IPS-18c (cell line): Measurements from ENCODE around the gene TSHZ2.
"Not testable (repeated sequence)": the region's sequence is repeated elsewhere in the genome, so short reads cannot be mapped to it uniquely, and the experiment has no call there.

ENCODE experiments used
- H3K4me3 ChIP-seq: 2 replicates; pipeline ENCODE4 v1.7.0; 2013; ENCODE audit warnings: low read depth, mild to moderate bottlenecking, low read length, moderate library complexity; ENCODE audit not compliant: insufficient read depth
- H3K9me3 ChIP-seq: one replicate; pipeline ENCODE4 v1.6.1; 2013; ENCODE audit warnings: mild to moderate bottlenecking, low read length, moderate library complexity; ENCODE audit not compliant: control insufficient read depth, insufficient read depth

TSHZ2 gene

GRCh38 chr20:53411129-53411528, 439.0 kb downstream of the TSHZ2 start:
- no peak overlapping the region for H3K4me3 ChIP-seq
- peaks cover 2% of the 10 kb centered on the region for H3K9me3 ChIP-seq

- H3K9me3 ChIP-seq, result peaks cover 2% of the 10 kb centered on the region
- H3K4me3 ChIP-seq, result no peak overlapping the region
Measured at GRCh38 chr20:53411891-53412290, 439.7 kb downstream of the TSHZ2 start.

DNA sequence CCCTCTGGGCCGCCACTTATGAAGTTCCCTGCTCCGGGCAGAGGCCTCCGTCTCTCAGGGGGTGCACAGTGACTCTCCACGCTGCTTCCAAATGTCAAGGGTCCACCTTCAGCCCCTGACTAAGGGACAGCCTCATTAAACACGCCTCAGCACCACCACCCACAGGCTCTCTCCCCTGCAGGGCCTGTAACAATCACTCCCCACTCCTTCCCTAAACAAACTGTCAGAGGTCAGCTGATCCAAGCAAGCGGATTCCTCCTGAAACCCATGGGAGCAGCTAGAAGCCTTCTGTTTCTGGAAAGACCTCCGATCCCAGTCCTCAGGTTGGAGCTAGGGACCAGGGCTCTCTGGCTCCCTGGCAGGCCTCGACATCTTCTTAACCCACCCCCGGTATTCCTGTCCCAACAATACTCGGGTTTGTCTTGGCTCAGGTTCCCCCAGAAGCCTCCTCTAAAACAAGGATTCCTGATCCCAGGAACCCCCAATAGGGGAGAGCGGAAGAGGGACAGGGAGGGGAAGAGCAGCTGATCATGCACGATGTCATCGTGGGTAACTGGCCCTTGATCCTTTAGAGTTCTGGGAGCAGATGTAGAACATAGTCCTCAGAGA, 440.5 kb downstream of the TSHZ2 start:
- H3K4me3 ChIP-seq, result peak overlapping the region; percentile 2
- peaks cover 2% of the 10 kb centered on the region for H3K9me3 ChIP-seq

GRCh38 chr20:53413186-53413631, 441.1 kb downstream of the TSHZ2 start:
- Histone ChIP-seq H3K4me3 (peak overlapping the region; percentile 2; the same call in 1 of the 2 replicates), H3K9me3 (peaks cover 4% of the 10 kb centered on the region)

DNA sequence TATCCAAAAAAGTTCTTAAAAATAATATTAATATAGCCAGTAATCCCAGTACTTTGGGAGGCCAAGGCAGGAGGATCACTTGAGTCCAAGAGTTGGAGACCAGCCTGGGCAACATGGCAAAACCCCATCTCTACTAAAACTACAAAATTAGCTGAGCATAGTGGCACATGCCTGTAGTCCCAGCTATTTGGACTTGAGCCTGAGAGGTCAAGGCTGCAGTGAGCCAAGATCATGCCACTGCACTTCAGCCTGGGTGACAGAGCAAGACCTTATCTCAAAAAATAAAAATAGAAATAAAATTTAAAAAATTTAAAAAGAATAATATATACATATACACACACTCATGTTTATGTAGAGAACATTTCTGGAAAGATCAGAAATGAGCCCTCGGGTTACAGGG, 441.7 kb downstream of the TSHZ2 start:
- not testable (repeated sequence) for H3K9me3 ChIP-seq, H3K4me3 ChIP-seq

GRCh38 chr20:53419693-53420460, 447.7 kb downstream of the TSHZ2 start:
- Histone ChIP-seq H3K9me3 (peaks cover 2% of the 10 kb centered on the region), H3K4me3 (no peak overlapping the region)

DNA sequence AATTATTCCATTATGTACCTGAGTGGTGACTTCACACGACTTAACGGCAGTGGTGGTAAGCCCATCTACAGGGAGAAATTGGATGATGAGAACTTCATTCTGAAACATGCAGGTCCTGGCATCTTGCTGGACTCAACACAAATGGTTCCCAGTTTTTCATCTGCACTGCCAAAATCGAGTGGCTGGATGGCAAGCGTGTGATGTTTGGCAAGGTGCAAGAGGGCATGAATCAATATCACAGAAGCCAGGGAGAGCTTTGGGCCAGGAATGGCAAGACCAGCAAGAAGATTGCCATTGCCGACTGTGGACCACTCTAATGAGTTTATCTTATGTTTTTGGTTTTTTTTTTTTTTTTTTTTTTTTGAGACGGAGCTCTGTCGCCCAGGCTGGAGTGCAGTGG, 449.2 kb downstream of the TSHZ2 start:
- Histone ChIP-seq H3K4me3 (no peak overlapping the region), H3K9me3 (peaks cover 2% of the 10 kb centered on the region)

- Histone ChIP-seq H3K4me3 (no peak overlapping the region), H3K9me3 (peaks cover 2% of the 10 kb centered on the region)
Measured at GRCh38 chr20:53422039-53422438, 449.9 kb downstream of the TSHZ2 start.

DNA sequence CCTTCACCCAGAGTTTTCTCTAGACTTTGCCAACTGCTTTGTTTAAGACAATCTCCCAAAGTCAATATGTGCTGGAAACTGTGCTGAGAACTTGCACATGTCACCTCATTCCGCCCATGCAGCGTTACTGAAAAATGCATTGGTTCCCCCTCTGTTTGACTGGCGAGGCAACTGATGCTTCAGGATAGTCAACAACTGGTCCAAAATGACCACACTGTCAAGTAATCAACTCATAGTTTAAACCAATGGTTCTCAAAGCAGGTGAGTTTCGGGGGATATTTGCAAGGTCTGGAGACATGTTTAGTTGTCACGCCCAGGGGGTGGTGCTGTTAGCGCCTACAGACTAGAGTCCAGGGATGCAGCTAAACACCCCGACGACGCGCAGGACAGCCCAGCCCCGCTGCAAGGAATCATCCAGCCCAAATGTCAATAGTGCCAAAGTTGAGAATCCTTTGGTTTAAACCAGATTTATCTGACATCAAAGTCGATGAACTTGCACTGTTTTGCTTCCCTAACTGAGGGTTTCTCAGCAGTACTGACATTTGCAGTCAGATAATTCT, 451.5 kb downstream of the TSHZ2 start:
- Histone ChIP-seq H3K4me3 (no peak overlapping the region), H3K9me3 (no peaks in the 10 kb centered on the region)

DNA sequence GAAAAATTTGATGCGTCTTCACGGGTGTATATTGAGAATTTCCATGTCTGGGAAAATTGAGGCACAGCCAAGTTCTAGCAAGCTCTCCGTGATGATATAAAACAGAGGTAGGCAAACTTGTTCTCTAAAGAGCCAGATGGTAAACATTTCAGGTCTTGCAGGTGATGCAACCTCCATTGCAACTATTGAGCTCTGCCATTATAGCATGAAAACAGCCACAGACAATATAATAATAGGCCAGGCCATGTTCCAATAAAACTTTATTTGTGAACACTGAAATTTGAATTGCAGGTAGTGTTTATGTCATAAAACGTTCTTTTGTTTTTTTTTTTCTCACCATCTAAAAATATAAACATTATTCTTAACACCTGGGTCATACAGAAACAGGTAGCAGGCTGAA, 453.3 kb downstream of the TSHZ2 start:
- H3K4me3 ChIP-seq, result no peak overlapping the region
- H3K9me3 ChIP-seq, result peaks cover 6% of the 10 kb centered on the region

GRCh38 chr20:53425941-53426340, 453.8 kb downstream of the TSHZ2 start:
- Histone ChIP-seq H3K9me3 (peaks cover 6% of the 10 kb centered on the region), H3K4me3 (no peak overlapping the region)

GRCh38 chr20:53426766-53427312, 454.7 kb downstream of the TSHZ2 start:
- peaks cover 6% of the 10 kb centered on the region for H3K9me3 ChIP-seq
- H3K4me3 ChIP-seq, result no peak overlapping the region

- no peak overlapping the region for H3K4me3 ChIP-seq
- peaks cover 6% of the 10 kb centered on the region for H3K9me3 ChIP-seq
Measured at GRCh38 chr20:53427951-53428350, 455.8 kb downstream of the TSHZ2 start.

DNA sequence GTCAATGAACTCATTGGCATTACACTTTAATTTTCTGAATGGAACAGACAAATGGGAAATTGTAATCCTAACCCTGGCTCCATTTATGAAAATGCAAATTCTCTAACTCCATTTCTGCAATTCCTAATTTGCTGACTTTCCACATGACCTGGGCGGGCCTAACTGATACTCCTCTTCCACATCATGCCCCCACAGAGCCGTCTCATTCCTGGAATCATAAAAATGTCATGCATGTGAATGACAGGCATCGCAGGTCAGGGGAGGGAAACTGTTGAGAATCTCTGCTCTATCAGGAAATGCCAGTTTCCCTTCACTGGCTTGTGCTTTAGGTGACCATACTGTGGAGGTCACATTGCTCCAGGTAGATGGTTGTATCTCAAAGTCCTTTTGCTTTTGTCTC, 456.4 kb downstream of the TSHZ2 start:
- H3K9me3 ChIP-seq, result peaks cover 6% of the 10 kb centered on the region
- no peak overlapping the region for H3K4me3 ChIP-seq

DNA sequence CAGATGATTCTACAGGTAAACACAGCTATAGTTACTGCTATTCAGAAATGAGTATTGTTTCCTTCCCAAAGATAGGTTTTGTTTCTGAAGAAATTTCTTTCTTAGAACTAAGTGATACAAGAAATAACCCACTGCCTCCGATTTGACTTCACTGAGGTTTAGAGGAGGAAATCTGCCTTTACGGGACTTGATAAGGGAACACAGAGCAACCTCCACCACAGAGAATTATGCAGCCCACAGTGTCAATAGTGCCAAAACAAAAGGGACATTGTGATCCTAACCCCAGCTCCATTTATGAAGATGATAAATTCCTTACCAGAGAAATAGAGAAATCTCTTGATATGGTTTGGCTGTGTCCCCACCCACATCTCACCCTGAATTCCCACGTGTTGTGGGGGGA, 456.8 kb downstream of the TSHZ2 start:
- H3K4me3 ChIP-seq, result no peak overlapping the region

DNA sequence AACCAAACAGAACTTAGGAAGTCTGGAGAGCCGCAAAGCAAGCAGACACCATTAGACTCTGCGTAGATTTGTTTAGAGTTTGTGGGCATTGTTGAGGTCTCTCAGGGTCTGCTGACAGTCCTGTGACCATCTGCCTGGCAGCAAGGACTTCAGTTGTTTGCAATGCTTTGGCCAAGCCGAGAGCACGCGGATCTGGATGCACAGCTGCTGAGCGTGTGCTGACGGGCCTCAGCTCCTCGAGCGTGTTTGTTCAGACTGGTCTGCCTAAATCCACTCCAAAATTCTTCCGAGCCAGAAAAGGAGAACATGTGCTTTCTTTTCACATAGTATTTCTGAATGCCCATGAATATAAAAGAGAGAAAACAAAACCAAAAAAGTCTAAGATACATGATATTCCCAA, 462.5 kb downstream of the TSHZ2 start:
- H3K9me3 ChIP-seq, result no peaks in the 10 kb centered on the region
- H3K4me3 ChIP-seq, result no peak overlapping the region

More for the DNA sequence above, 456.8 kb downstream of the TSHZ2 start:
- H3K9me3 ChIP-seq, result peaks cover 6% of the 10 kb centered on the region

DNA sequence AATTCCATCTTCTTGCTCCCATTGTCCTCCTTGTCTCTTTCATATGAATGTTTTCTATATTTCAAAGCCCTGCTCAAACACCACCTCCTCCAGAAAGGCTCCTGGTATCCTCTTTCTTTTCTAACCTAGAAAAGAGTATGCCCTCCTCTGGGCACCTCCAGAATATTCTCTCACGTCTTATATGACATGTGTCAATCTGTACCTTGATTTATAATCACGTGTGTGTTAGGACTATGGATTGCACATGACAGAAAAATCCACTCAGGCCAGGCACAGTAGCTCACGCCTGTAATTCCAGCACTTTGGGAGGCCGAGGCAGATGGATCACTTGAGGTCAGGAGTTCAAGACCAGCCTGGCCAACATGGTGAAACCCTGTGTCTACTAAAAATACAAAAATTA, 464.8 kb downstream of the TSHZ2 start:
- H3K4me3 ChIP-seq, H3K9me3 ChIP-seq: not testable (repeated sequence)

DNA sequence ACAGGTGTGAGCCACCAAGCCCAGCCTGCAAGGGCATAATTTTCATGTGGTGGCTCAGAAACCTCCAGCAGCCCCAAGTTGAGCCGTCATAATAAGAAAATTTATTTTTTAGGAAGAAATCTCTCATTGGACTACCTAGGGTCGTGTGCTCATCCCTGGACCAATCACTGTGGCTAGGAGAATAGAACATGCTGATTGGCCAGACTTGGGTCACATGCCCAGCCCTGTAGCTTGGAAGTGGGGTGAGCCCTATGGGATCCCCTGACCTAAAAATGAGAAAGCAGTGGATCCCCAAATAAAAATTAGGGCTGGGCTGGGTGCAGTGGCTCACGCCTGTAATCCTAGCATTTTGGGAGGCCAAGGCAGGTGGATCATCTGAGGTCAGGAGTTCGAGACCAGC, 466.2 kb downstream of the TSHZ2 start:
- Histone ChIP-seq H3K4me3 (no peak overlapping the region), H3K9me3 (no peaks in the 10 kb centered on the region)
